C1 segment of cervical spinal cord (tissue), 14 donors: Measurements from ENCODE around the gene SLC17A7.

ENCODE experiments used
- DNase-seq, 14 donors: peaks; one replicate each; lab custom pipeline; 2025; lab: John Stamatoyannopoulos, UW

SLC17A7 gene

GRCh38 chr19:49411681-49412326 is 29.5 kb downstream of the SLC17A7 start:
- no peak for DNase-seq

GRCh38 chr19:49409441-49410029 is 31.8 kb downstream of the SLC17A7 start:
- no peak for DNase-seq

- DNase-seq = no peak
These were observed 32.4 kb downstream of the SLC17A7 start for GRCh38 chr19:49408816-49409440.

- no peak for DNase-seq
These were observed 33.8 kb downstream of the SLC17A7 start for GRCh38 chr19:49407482-49408015.

- DNase-seq = no peak
These were observed 34.2 kb downstream of the SLC17A7 start for GRCh38 chr19:49407079-49407478.

- DNase-seq = no peak
These were observed 37.7 kb downstream of the SLC17A7 start for GRCh38 chr19:49403404-49404187.

- DNase-seq = no peak
These were observed 41.3 kb downstream of the SLC17A7 start for GRCh38 chr19:49400029-49400428.

- peak in 1 of 14 donors; percentile 43 for DNase-seq
These were observed 42.4 kb downstream of the SLC17A7 start for GRCh38 chr19:49398931-49399330.

GRCh38 chr19:49398001-49398615 is 43.2 kb downstream of the SLC17A7 start:
- peak in 1 of 14 donors; percentile 46 for DNase-seq

GRCh38 chr19:49396738-49397505 is 44.4 kb downstream of the SLC17A7 start:
- DNase-seq = no peak

GRCh38 chr19:49395581-49396407 is 45.5 kb downstream of the SLC17A7 start:
- DNase-seq = peak in 2 of 14 donors; percentile 10 to 82

GRCh38 chr19:49393881-49394280 is 47.4 kb downstream of the SLC17A7 start:
- DNase-seq = peak in 1 of 14 donors; percentile 39

- DNase-seq = peak in 11 of 14 donors; percentile 6 to 90 (median 17)
These were observed 49.5 kb downstream of the SLC17A7 start for GRCh38 chr19:49391581-49392399.

- no peak for DNase-seq
These were observed 50.4 kb downstream of the SLC17A7 start for GRCh38 chr19:49390929-49391359.

GRCh38 chr19:49390131-49390928 is 51.0 kb downstream of the SLC17A7 start:
- no peak for DNase-seq

- no peak for DNase-seq
These were observed 51.9 kb downstream of the SLC17A7 start for GRCh38 chr19:49389406-49389805.

- DNase-seq = peak in 10 of 14 donors; percentile 10 to 74 (median 26)
These were observed 53.4 kb downstream of the SLC17A7 start, which contains the start of gene KASH5 for GRCh38 chr19:49387936-49388372. Gene KASH5 (plus strand): TSS chr19:49388249. CDS start chr19:49390884, 2,635 bp downstream.

- no peak for DNase-seq
These were observed 57.7 kb downstream of the SLC17A7 start for GRCh38 chr19:49383599-49383998.
